Stimulated activated naive B cell treated with anti-CD40 and anti-IgM and Interleukin-4, amounts not matched to agents 10 μg/mL and 1 μg/mL and 100 μg/mL, for 72 hours (primary cell): ENCODE measurements around the gene SLC1A5.

Source experiments
- ATAC-seq, 2 donors: fragments of 150-1000 bp; cut with Tn5 transposase; replicated peaks; 2 replicates each; pipeline ENCODE4 v1.10.0; 2021; ENCODE audit warnings: moderate library complexity in 1 of 2
- DNase-seq: peaks from one replicate; pipeline ENCODE4 v3.0.0; 2021
- H3K27ac Mint-ChIP-seq: one replicate; pipeline ENCODE4 v1.8.0; 2022; ENCODE audit warnings: mild to moderate bottlenecking, mixed read lengths
- H3K27me3 Mint-ChIP-seq, 2 donors: one replicate each; pipeline ENCODE4 v1.8.0; 2022; ENCODE audit warnings: mixed read lengths in 2 of 2
- H3K36me3 Mint-ChIP-seq, 2 donors: one replicate each; pipeline ENCODE4 v1.8.0; 2022; ENCODE audit warnings: mixed read lengths in 2 of 2, mild to moderate bottlenecking in 1 of 2
- H3K4me1 Mint-ChIP-seq, 2 donors: one replicate each; pipeline ENCODE4 v1.8.0; 2022; ENCODE audit warnings: mixed read lengths in 2 of 2, mild to moderate bottlenecking in 1 of 2
- H3K4me3 Mint-ChIP-seq, 2 donors: one replicate each; pipeline ENCODE4 v1.8.0; 2022; ENCODE audit warnings: mild to moderate bottlenecking in 2 of 2, mixed read lengths in 2 of 2, moderate library complexity in 1 of 2
- H3K9me3 Mint-ChIP-seq, 2 donors: one replicate each; pipeline ENCODE4 v1.8.0; 2022; ENCODE audit warnings: mixed read lengths in 2 of 2, mild to moderate bottlenecking in 1 of 2

SLC1A5 gene

GRCh38 chr19:46732966-46733689, 55.3 kb downstream of the SLC1A5 start:
- H3K27me3 Mint-ChIP-seq = no peaks in the 10 kb centered on the region
- peaks cover 62 to 63% of the 10 kb centered on the region in 2 donors for H3K36me3 Mint-ChIP-seq
- no peak for DNase-seq
- ATAC-seq = no peak
- H3K4me3 Mint-ChIP-seq = no peak overlapping the region
- H3K27ac Mint-ChIP-seq = no peak overlapping the region
- no peaks in the 10 kb centered on the region for H3K9me3 Mint-ChIP-seq
- peaks cover 44 to 47% of the 10 kb centered on the region in 2 donors for H3K4me1 Mint-ChIP-seq

- DNase-seq (no peak), ATAC-seq (no peak)
- peaks cover 59% of the 10 kb centered on the region in 2 donors for H3K36me3 Mint-ChIP-seq
- peaks cover 45 to 47% of the 10 kb centered on the region in 2 donors for H3K4me1 Mint-ChIP-seq
- H3K9me3 Mint-ChIP-seq = no peaks in the 10 kb centered on the region
- peak overlapping the region; percentile 85 for H3K27ac Mint-ChIP-seq
- H3K27me3 Mint-ChIP-seq = no peaks in the 10 kb centered on the region
- H3K4me3 Mint-ChIP-seq = peak overlapping the region; percentile 49 to 54
Observed at GRCh38 chr19:46732172-46732938, 56.0 kb downstream of the SLC1A5 start.

- DNase-seq (no peak), ATAC-seq (peak; percentile 68 to 73)
- Mint-ChIP-seq H3K9me3 (no peaks in the 10 kb centered on the region), H3K27me3 (no peaks in the 10 kb centered on the region), H3K4me3 (peak overlapping the region; percentile 49 to 54), H3K4me1 (peaks cover 52 to 54% of the 10 kb centered on the region in 2 donors), H3K27ac (peak overlapping the region; percentile 85), H3K36me3 (peaks cover 61% of the 10 kb centered on the region in 2 donors)
Observed at GRCh38 chr19:46731584-46731983, 56.8 kb downstream of the SLC1A5 start.

GRCh38 chr19:46731007-46731501, 57.3 kb downstream of the SLC1A5 start:
- Mint-ChIP-seq H3K9me3 (no peaks in the 10 kb centered on the region), H3K4me3 (peak overlapping the region; percentile 49 to 54), H3K36me3 (peaks cover 65% of the 10 kb centered on the region in 2 donors), H3K27ac (peak overlapping the region; percentile 85), H3K27me3 (no peaks in the 10 kb centered on the region), H3K4me1 (peaks cover 56 to 59% of the 10 kb centered on the region in 2 donors)
- peak; percentile 54 to 59 for ATAC-seq
- no peak for DNase-seq

- no peaks in the 10 kb centered on the region for H3K27me3 Mint-ChIP-seq
- no peak for ATAC-seq
- peaks cover 70% of the 10 kb centered on the region in 2 donors for H3K36me3 Mint-ChIP-seq
- peak overlapping the region; percentile 62 for H3K27ac Mint-ChIP-seq
- H3K9me3 Mint-ChIP-seq = no peaks in the 10 kb centered on the region
- H3K4me1 Mint-ChIP-seq = peaks cover 61 to 64% of the 10 kb centered on the region in 2 donors
- no peak for DNase-seq
- peak overlapping the region in 1 of 2 donors; percentile 49 for H3K4me3 Mint-ChIP-seq
Observed at GRCh38 chr19:46730595-46730994, 57.8 kb downstream of the SLC1A5 start.

GRCh38 chr19:46730187-46730586, 58.2 kb downstream of the SLC1A5 start:
- Mint-ChIP-seq H3K4me1 (peaks cover 62 to 66% of the 10 kb centered on the region in 2 donors), H3K9me3 (no peaks in the 10 kb centered on the region), H3K4me3 (no peak overlapping the region), H3K36me3 (peaks cover 72% of the 10 kb centered on the region in 2 donors), H3K27me3 (no peaks in the 10 kb centered on the region), H3K27ac (peak overlapping the region; percentile 9)
- no peak for ATAC-seq
- DNase-seq = no peak

GRCh38 chr19:46729696-46730095, 58.7 kb downstream of the SLC1A5 start:
- DNase-seq (no peak), ATAC-seq (peak in 1 of 2 donors; percentile 14)
- Mint-ChIP-seq H3K4me3 (no peak overlapping the region), H3K27ac (peak overlapping the region; percentile 65), H3K9me3 (no peaks in the 10 kb centered on the region), H3K36me3 (peaks cover 72% of the 10 kb centered on the region in 2 donors), H3K27me3 (no peaks in the 10 kb centered on the region), H3K4me1 (peaks cover 62 to 67% of the 10 kb centered on the region in 2 donors)

GRCh38 chr19:46728693-46729339, 59.6 kb downstream of the SLC1A5 start:
- Mint-ChIP-seq H3K4me3 (peak overlapping the region; percentile 41 to 44), H3K4me1 (peaks cover 64 to 73% of the 10 kb centered on the region in 2 donors), H3K9me3 (no peaks in the 10 kb centered on the region), H3K36me3 (peaks cover 73 to 75% of the 10 kb centered on the region in 2 donors), H3K27me3 (no peaks in the 10 kb centered on the region), H3K27ac (peak overlapping the region; percentile 88)
- DNase-seq (peak; percentile 69), ATAC-seq (peak; percentile 88 to 89)

- Mint-ChIP-seq H3K27ac (peak overlapping the region; percentile 88), H3K9me3 (no peaks in the 10 kb centered on the region), H3K4me1 (peaks cover 68 to 79% of the 10 kb centered on the region in 2 donors), H3K27me3 (no peaks in the 10 kb centered on the region), H3K4me3 (peak overlapping the region in 1 of 2 donors; percentile 44), H3K36me3 (peaks cover 76 to 77% of the 10 kb centered on the region in 2 donors)
- DNase-seq = no peak
- no peak for ATAC-seq
Observed at GRCh38 chr19:46728208-46728607, 60.2 kb downstream of the SLC1A5 start.

- H3K4me3 Mint-ChIP-seq = no peak overlapping the region
- H3K27ac Mint-ChIP-seq = no peak overlapping the region
- no peak for DNase-seq
- peaks cover 69 to 83% of the 10 kb centered on the region in 2 donors for H3K4me1 Mint-ChIP-seq
- no peaks in the 10 kb centered on the region for H3K27me3 Mint-ChIP-seq
- ATAC-seq = no peak
- H3K9me3 Mint-ChIP-seq = no peaks in the 10 kb centered on the region
- peaks cover 74% of the 10 kb centered on the region in 2 donors for H3K36me3 Mint-ChIP-seq
Observed at GRCh38 chr19:46727757-46728156, 60.6 kb downstream of the SLC1A5 start.

GRCh38 chr19:46726971-46727501, 61.4 kb downstream of the SLC1A5 start:
- no peak for DNase-seq
- H3K9me3 Mint-ChIP-seq = no peaks in the 10 kb centered on the region
- peaks cover 69 to 83% of the 10 kb centered on the region in 2 donors for H3K4me1 Mint-ChIP-seq
- H3K27ac Mint-ChIP-seq = no peak overlapping the region
- no peaks in the 10 kb centered on the region for H3K27me3 Mint-ChIP-seq
- peaks cover 74 to 75% of the 10 kb centered on the region in 2 donors for H3K36me3 Mint-ChIP-seq
- ATAC-seq = no peak
- no peak overlapping the region for H3K4me3 Mint-ChIP-seq

GRCh38 chr19:46726551-46726950, 61.8 kb downstream of the SLC1A5 start:
- ATAC-seq (no peak), DNase-seq (no peak)
- peaks cover 67 to 83% of the 10 kb centered on the region in 2 donors for H3K4me1 Mint-ChIP-seq
- H3K4me3 Mint-ChIP-seq = no peak overlapping the region
- no peaks in the 10 kb centered on the region for H3K27me3 Mint-ChIP-seq
- H3K9me3 Mint-ChIP-seq = no peaks in the 10 kb centered on the region
- peaks cover 74% of the 10 kb centered on the region in 2 donors for H3K36me3 Mint-ChIP-seq
- no peak overlapping the region for H3K27ac Mint-ChIP-seq

GRCh38 chr19:46725859-46726393, 62.5 kb downstream of the SLC1A5 start:
- peaks cover 67 to 83% of the 10 kb centered on the region in 2 donors for H3K4me1 Mint-ChIP-seq
- peaks cover 71 to 73% of the 10 kb centered on the region in 2 donors for H3K36me3 Mint-ChIP-seq
- no peak overlapping the region for H3K4me3 Mint-ChIP-seq
- H3K27me3 Mint-ChIP-seq = no peaks in the 10 kb centered on the region
- no peaks in the 10 kb centered on the region for H3K9me3 Mint-ChIP-seq
- no peak for DNase-seq
- ATAC-seq = no peak
- no peak overlapping the region for H3K27ac Mint-ChIP-seq
